A673 (cell line): ENCODE measurements around the gene SUPT4H1. TPM values are rescaled to one million over a fixed set of nuclear protein-coding genes. Genes with fewer than 3 reads are reported as not detected.

Experiments used
- BruUV-seq: library from RNA; stranded (reverse); fragments of 400-500 nt; replicated peaks from 2 replicates; lab custom pipeline; 2021; lab: Mats Ljungman, UMichigan
- CTCF ChIA-PET: fragments of 300-600 bp; sonication (Branson Sonifier 250); formaldehyde crosslinking; loops from one replicate; lab custom pipeline; 2022; ENCODE audit warnings: antibody characterized with exemption; lab: Charles Lee
- POLR2A ChIA-PET: fragments of 300-600 bp; sonication (Branson Sonifier 250); formaldehyde crosslinking; loops from one replicate; lab custom pipeline; 2022; ENCODE audit warnings: antibody characterized with exemption; ENCODE audit not compliant: low non-redundant PET; lab: Charles Lee
- DNase-seq: peaks from one replicate; pipeline ENCODE4 v3.0.0-alpha.2; 2015; ENCODE audit warnings: low spot score
- H3K27ac ChIP-seq: fragments of 200-600 bp; sonication (generic); 2 replicates; pipeline ENCODE4 v1.5.1; 2016; ENCODE audit warnings: mixed run types, low read depth, mild to moderate bottlenecking, mixed read lengths, antibody characterized with exemption, low read length; ENCODE audit not compliant: poor library complexity, severe bottlenecking
- H3K27me3 ChIP-seq: fragments of 200-600 bp; sonication (generic); replicated peaks from 2 replicates; pipeline ENCODE4 v1.6.1; 2017; ENCODE audit warnings: mixed run types, low read depth, mild to moderate bottlenecking, mixed read lengths, antibody characterized with exemption, low read length; ENCODE audit not compliant: insufficient read depth, poor library complexity
- H3K36me3 ChIP-seq: fragments of 200-600 bp; sonication (generic); 2 replicates; pipeline ENCODE4 v1.6.1; 2016; ENCODE audit warnings: mixed run types, mild to moderate bottlenecking, mixed read lengths, antibody characterized with exemption, low read length; ENCODE audit not compliant: insufficient read depth, poor library complexity, severe bottlenecking
- H3K4me1 ChIP-seq: fragments of 200-600 bp; sonication (generic); 2 replicates; pipeline ENCODE4 v1.6.1; 2017; ENCODE audit warnings: mixed run types, mild to moderate bottlenecking, mixed read lengths, antibody characterized with exemption, low read length; ENCODE audit not compliant: insufficient read depth, poor library complexity, severe bottlenecking
- H3K4me3 ChIP-seq: fragments of 200-600 bp; sonication (generic); 2 replicates; pipeline ENCODE4 v1.5.1; 2016; ENCODE audit warnings: low read depth, mixed run types, mild to moderate bottlenecking, mixed read lengths, low read length; ENCODE audit not compliant: poor library complexity, severe bottlenecking
- H3K9me3 ChIP-seq: fragments of 200-600 bp; sonication (generic); 2 replicates; pipeline ENCODE4 v1.6.1; 2016; ENCODE audit warnings: mixed run types, low read depth, mild to moderate bottlenecking, mixed read lengths, antibody characterized with exemption, low read length; ENCODE audit not compliant: poor library complexity, severe bottlenecking
- EZH2 ChIP-seq: fragments of 200-600 bp; sonication (generic); IDR thresholded peaks from 2 replicates; pipeline ENCODE4 v1.6.1; 2017; ENCODE audit warnings: borderline replicate concordance, low read depth, mild to moderate bottlenecking, mixed read lengths, antibody characterized with exemption, low read length; ENCODE audit not compliant: poor library complexity, severe bottlenecking
- intact Hi-C: fragments of 100-400 bp; cut with micrococcal nuclease; formaldehyde crosslinking; loops from one replicate; pipeline ENCODE4 v1.10.0; 2022; ENCODE audit not compliant: unreplicated experiment
- total RNA-seq: library from RNA; stranded (reverse); gene quantifications from 2 replicates; pipeline ENCODE4 v1.2.3, GENCODE V29; 2021
- TF ChIP-seq, protein P1 (sequence below): fragments of 300-800, 200-600 bp; sonication (generic); conservative IDR thresholded peaks from 2 replicates; pipeline ENCODE4 v1.5.1; 2017; ENCODE audit warnings: low read depth, mild to moderate bottlenecking, antibody characterized with exemption, low read length, moderate library complexity, mixed read lengths

SUPT4H1 gene
- total RNA-seq, 1 experiment from 2014 or later: 106 TPM

GRCh38 chr17:58331815-58332777 lies 19.9 kb downstream of the SUPT4H1 start:
- Histone ChIP-seq H3K4me1 (peaks cover 15% of the 10 kb centered on the region), H3K27ac (peak overlapping the region; percentile 67), H3K9me3 (no peaks in the 10 kb centered on the region), H3K4me3 (no peak overlapping the region), H3K36me3 (no peaks in the 10 kb centered on the region), H3K27me3 (no peaks in the 10 kb centered on the region)
- DNase-seq: no peak
- CTCF ChIA-PET: no interaction called here
- BruUV-seq: no TSS peak
- TF ChIP-seq EZH2: no peak
- TF ChIP-seq, protein P1, sequence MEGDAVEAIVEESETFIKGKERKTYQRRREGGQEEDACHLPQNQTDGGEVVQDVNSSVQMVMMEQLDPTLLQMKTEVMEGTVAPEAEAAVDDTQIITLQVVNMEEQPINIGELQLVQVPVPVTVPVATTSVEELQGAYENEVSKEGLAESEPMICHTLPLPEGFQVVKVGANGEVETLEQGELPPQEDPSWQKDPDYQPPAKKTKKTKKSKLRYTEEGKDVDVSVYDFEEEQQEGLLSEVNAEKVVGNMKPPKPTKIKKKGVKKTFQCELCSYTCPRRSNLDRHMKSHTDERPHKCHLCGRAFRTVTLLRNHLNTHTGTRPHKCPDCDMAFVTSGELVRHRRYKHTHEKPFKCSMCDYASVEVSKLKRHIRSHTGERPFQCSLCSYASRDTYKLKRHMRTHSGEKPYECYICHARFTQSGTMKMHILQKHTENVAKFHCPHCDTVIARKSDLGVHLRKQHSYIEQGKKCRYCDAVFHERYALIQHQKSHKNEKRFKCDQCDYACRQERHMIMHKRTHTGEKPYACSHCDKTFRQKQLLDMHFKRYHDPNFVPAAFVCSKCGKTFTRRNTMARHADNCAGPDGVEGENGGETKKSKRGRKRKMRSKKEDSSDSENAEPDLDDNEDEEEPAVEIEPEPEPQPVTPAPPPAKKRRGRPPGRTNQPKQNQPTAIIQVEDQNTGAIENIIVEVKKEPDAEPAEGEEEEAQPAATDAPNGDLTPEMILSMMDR: no peak
- POLR2A ChIA-PET: no interaction called here
- intact Hi-C loops: no loop called here

- POLR2A ChIA-PET: no interaction called here
- CTCF ChIA-PET: no interaction called here
- intact Hi-C loops: no loop called here
- no peak overlapping the region for H3K4me3 ChIP-seq
- peaks cover 15% of the 10 kb centered on the region for H3K4me1 ChIP-seq
- no peaks in the 10 kb centered on the region for H3K36me3 ChIP-seq
- H3K27me3 ChIP-seq: no peaks in the 10 kb centered on the region
- no peaks in the 10 kb centered on the region for H3K9me3 ChIP-seq
- BruUV-seq: no TSS peak
- peak overlapping the region; percentile 67 for H3K27ac ChIP-seq
- DNase-seq: no peak
- TF ChIP-seq EZH2: no peak
- TF ChIP-seq, protein P1: no peak
These were observed 20.8 kb downstream of the SUPT4H1 start for GRCh38 chr17:58330997-58331814.

- intact Hi-C loops: no loop called here
- no peaks in the 10 kb centered on the region for H3K36me3 ChIP-seq
- no peaks in the 10 kb centered on the region for H3K9me3 ChIP-seq
- no TSS peak for BruUV-seq
- H3K4me3 ChIP-seq: no peak overlapping the region
- TF ChIP-seq EZH2: no peak
- TF ChIP-seq, protein P1: no peak
- ChIA-PET POLR2A (no interaction called here), CTCF (no interaction called here)
- H3K4me1 ChIP-seq: peaks cover 15% of the 10 kb centered on the region
- DNase-seq: no peak
- H3K27me3 ChIP-seq: no peaks in the 10 kb centered on the region
- peak overlapping the region; percentile 67 for H3K27ac ChIP-seq
These were observed 21.4 kb downstream of the SUPT4H1 start for GRCh38 chr17:58330538-58330996.
